ENCODE measurements around the gene SYTL2. TPM values are rescaled to one million over a fixed set of nuclear protein-coding genes. Genes with fewer than 3 reads are reported as not detected.
A peak's percentile ranks its signal among the peaks of the same experiment; 100 is the strongest.

Gene SYTL2
- total RNA-seq, 1 experiment from 2014 or later: 132 TPM

DNA sequence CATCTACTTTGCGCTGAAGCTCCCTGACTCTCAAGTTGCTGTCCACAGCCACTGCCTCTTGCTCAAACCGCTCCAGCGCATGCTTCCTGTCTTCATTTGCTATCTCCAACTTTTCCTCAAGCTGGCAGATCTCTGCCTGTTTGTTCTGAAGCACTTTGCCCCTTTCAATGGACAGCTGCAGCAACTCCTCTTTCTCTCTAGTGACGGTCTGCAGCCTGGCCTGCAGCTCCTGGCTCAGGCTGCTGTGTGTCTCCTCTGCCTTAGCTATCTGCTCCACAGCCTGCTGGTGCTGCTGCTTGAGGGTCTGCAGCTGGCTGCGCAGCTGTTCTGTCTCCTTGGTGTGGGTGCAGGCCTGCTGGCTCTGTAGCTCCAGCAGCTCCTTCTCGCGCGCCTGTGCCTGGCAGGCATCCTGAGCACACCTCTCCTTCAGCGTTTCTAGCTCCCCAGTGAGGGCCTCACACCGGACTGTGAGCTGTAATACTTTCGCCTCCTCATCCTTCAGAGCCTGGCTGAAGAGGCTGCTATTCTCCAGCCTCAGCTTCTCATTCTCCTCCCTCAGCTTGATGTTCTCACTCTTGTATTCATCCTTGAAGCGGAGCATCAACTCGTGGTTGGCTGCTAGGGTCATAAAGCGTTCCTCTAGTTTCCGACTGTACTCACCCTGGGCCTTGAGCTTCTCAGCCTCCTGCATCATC lies 125.7 kb downstream of the SYTL2 start:
- Histone ChIP-seq H3K4me3 (ENCODE audit: low read depth in 2 of 2, low read length in 2 of 2) (peak overlapping the region in 1 of 2 experiments; percentile 2; a peak in 1 of 4 replicates), H3K36me3 (ENCODE audit: control insufficient read depth, insufficient read depth, low read length) (no peaks in the 10 kb centered on the region), H3K4me1 (ENCODE audit: control insufficient read depth, insufficient read depth, low read length) (peaks cover 23% of the 10 kb centered on the region), H3K9me3 (ENCODE audit: control insufficient read depth, insufficient read depth, low read depth, low read length) (no peaks in the 10 kb centered on the region), H3K27ac (ENCODE audit: low read length) (0 out of 2 replicates have a peak overlapping the region, but pooled peaks have one; percentile 48), H3K27me3 (ENCODE audit: control insufficient read depth, insufficient read depth, low read length) (no peaks in the 10 kb centered on the region)
- ATAC-seq: peak; percentile 40
- ChIA-PET POLR2A (no interaction called here), CTCF (interaction anchor here (0.6 kb wide), 2 partner anchors 71 to 1287 kb away, joined by 3 to 4 read pairs; no protein-coding TSS in a partner anchor)
- intact Hi-C loops (cut with micrococcal nuclease; ENCODE audit: unreplicated experiment) (no loop called here), in situ Hi-C loops (cut with HindIII; ENCODE audit: low pct_unique_long_range_greater_than_20kb, low sequenced_read_pairs) (no loop called here)
- BruUV-seq (replicated peaks): no TSS peak
- TF ChIP-seq, protein P1, sequence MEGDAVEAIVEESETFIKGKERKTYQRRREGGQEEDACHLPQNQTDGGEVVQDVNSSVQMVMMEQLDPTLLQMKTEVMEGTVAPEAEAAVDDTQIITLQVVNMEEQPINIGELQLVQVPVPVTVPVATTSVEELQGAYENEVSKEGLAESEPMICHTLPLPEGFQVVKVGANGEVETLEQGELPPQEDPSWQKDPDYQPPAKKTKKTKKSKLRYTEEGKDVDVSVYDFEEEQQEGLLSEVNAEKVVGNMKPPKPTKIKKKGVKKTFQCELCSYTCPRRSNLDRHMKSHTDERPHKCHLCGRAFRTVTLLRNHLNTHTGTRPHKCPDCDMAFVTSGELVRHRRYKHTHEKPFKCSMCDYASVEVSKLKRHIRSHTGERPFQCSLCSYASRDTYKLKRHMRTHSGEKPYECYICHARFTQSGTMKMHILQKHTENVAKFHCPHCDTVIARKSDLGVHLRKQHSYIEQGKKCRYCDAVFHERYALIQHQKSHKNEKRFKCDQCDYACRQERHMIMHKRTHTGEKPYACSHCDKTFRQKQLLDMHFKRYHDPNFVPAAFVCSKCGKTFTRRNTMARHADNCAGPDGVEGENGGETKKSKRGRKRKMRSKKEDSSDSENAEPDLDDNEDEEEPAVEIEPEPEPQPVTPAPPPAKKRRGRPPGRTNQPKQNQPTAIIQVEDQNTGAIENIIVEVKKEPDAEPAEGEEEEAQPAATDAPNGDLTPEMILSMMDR (IDR thresholded peaks at IDR 0.05): no peak
- TF ChIP-seq, protein P2, sequence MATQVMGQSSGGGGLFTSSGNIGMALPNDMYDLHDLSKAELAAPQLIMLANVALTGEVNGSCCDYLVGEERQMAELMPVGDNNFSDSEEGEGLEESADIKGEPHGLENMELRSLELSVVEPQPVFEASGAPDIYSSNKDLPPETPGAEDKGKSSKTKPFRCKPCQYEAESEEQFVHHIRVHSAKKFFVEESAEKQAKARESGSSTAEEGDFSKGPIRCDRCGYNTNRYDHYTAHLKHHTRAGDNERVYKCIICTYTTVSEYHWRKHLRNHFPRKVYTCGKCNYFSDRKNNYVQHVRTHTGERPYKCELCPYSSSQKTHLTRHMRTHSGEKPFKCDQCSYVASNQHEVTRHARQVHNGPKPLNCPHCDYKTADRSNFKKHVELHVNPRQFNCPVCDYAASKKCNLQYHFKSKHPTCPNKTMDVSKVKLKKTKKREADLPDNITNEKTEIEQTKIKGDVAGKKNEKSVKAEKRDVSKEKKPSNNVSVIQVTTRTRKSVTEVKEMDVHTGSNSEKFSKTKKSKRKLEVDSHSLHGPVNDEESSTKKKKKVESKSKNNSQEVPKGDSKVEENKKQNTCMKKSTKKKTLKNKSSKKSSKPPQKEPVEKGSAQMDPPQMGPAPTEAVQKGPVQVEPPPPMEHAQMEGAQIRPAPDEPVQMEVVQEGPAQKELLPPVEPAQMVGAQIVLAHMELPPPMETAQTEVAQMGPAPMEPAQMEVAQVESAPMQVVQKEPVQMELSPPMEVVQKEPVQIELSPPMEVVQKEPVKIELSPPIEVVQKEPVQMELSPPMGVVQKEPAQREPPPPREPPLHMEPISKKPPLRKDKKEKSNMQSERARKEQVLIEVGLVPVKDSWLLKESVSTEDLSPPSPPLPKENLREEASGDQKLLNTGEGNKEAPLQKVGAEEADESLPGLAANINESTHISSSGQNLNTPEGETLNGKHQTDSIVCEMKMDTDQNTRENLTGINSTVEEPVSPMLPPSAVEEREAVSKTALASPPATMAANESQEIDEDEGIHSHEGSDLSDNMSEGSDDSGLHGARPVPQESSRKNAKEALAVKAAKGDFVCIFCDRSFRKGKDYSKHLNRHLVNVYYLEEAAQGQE (IDR thresholded peaks at IDR 0.05; ENCODE audit: insufficient read depth in 1 of 2, low read depth in 2 of 2, low read length in 1 of 2): no peak
- no peak for TF ChIP-seq TCF7L2 (IDR thresholded peaks at IDR 0.05; ENCODE audit: low read depth, low read length)
- no peak for DNase-seq (ENCODE audit: low read depth, low spot score)

DNA sequence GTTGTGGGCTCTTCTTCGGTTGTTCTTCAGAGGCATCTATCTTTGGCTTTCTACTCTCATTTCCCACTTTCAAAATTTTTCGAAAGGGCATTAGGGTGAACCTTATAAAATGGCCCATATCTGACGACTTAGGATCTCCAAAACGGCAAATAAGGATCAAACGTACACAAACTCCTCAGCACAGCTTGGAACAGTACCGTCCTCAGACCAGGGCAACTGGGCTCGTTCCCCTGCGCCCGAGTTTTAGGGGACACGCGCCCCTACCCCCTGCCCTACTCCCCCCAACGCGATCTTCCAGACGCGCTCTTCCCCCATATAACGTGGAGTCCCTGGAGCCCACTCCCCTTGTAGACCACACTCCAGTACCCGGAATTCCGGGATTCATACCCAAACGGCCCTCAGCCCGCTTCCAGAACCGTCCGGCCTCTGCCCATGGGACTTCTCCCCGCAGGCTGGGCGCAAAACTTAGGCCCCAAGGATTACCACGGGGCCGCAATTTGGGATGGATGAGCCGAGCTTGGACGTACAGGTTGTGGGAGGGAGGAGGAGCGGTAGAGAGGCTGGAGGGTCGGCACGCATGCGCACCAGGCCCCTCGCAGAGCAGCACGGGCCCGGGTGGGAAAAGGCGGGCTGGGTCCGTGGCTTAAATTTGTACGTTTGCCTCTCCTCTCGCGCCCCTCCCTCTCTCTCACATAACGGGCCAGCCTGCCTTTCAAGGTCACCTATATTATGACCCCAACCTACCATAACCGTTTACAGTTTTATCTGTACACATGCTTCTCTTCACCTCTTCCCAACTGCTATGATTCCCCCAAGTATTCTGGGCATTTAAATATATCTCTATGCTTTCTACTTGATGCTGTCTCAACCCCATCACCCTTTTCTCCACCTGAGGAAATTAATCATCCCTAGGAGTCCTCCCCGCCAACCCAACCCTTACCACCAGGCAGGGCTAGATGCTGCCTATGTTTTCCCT lies 128.3 kb downstream of the SYTL2 start:
- CTCF ChIA-PET: no interaction called here
- DNase-seq (ENCODE audit: low read depth, low spot score): no peak
- POLR2A ChIA-PET: interaction anchor here (0.6 kb wide), 1 partner anchor 27 kb away, joined by 5 read pairs; no protein-coding TSS in a partner anchor

More for the DNA sequence above, 128.3 kb downstream of the SYTL2 start:
- in situ Hi-C loops (cut with HindIII; ENCODE audit: low pct_unique_long_range_greater_than_20kb, low sequenced_read_pairs): no loop called here
- peak; percentile 75 for ATAC-seq
- Histone ChIP-seq H3K36me3 (ENCODE audit: control insufficient read depth, insufficient read depth, low read length) (no peaks in the 10 kb centered on the region), H3K4me3 (ENCODE audit: low read depth in 2 of 2, low read length in 2 of 2) (peak overlapping the region; percentile 52 to 61), H3K27ac (ENCODE audit: low read length) (peak overlapping the region; percentile 79), H3K9me3 (ENCODE audit: control insufficient read depth, insufficient read depth, low read depth, low read length) (no peaks in the 10 kb centered on the region), H3K27me3 (ENCODE audit: control insufficient read depth, insufficient read depth, low read length) (no peaks in the 10 kb centered on the region), H3K4me1 (ENCODE audit: control insufficient read depth, insufficient read depth, low read length) (peaks cover 23% of the 10 kb centered on the region)
- no TSS peak for BruUV-seq (replicated peaks)
- TF ChIP-seq, protein P2 (IDR thresholded peaks at IDR 0.05; ENCODE audit: insufficient read depth in 1 of 2, low read depth in 2 of 2, low read length in 1 of 2): no peak
- TF ChIP-seq POLR2AphosphoS5 (IDR thresholded peaks at IDR 0.05; ENCODE audit: low read depth, low read length): peak; percentile 85
- intact Hi-C loops (cut with micrococcal nuclease; ENCODE audit: unreplicated experiment): no loop called here

Data from Panc1 (cell line).